GM12878 (cell line): ENCODE measurements around the gene ZNF3. TPM values are rescaled to one million over a fixed set of nuclear protein-coding genes. Genes with fewer than 3 reads are reported as not detected.
A peak's percentile ranks its signal among the peaks of the same experiment; 100 is the strongest.

ENCODE experiments used
- BCL11A ChIP-seq: IDR thresholded peaks from 2 replicates; pipeline ENCODE4 v1.6.1; 2011; ENCODE audit warnings: low read depth, low read length
- EZH2 ChIP-seq: IDR thresholded peaks from 2 replicates; pipeline ENCODE4 v1.6.1; 2012; ENCODE audit warnings: low read depth, mild to moderate bottlenecking, control low read depth, inconsistent platforms, low read length, borderline replicate concordance; ENCODE audit not compliant: control insufficient read depth
- POLR2AphosphoS5 ChIP-seq: IDR thresholded peaks from 2 replicates; pipeline ENCODE4 v1.6.1; 2011; ENCODE audit warnings: mild to moderate bottlenecking, low read length, inconsistent platforms
- STAT1 ChIP-seq: fragments of 450-650 bp; conservative IDR thresholded peaks from 2 replicates; pipeline ENCODE4 v1.6.1; 2014; ENCODE audit warnings: antibody characterized with exemption, mild to moderate bottlenecking
- ZBTB11 ChIP-seq: fragments of 450-650 bp; formaldehyde crosslinking; IDR thresholded peaks from 2 replicates; pipeline ENCODE4 v1.5.0; 2022; ENCODE audit warnings: mild to moderate bottlenecking, missing genetic modification characterization
- ZNF622 ChIP-seq: fragments of 450-650 bp; IDR thresholded peaks from 2 replicates; pipeline ENCODE4 v1.6.1; 2017; ENCODE audit warnings: mild to moderate bottlenecking, inconsistent platforms
- polyA plus RNA-seq, 11 experiments: library from polyadenylated mRNA; depleted of rRNA in 4 of 11; unstranded in 6 of 11; stranded (reverse) in 5 of 11; fragments of >200 nt; fragmentation: Nextera tagmentation in 4 of 11; fragmentation: Illumina TruSeq in 1 of 11; extraction: Ambion mirVana in 4 of 11; extraction: Trizol in 1 of 11; gene quantifications; 1 replicate in 1 of 11; 2 replicates in 10 of 11; pipeline versions ENCODE4 v1.2.1 to v1.2.3, GENCODE V29; 2011 to 2016; ENCODE audit warnings: inconsistent platforms in 2 of 11, missing spikeins in 2 of 11, low read depth in 1 of 11
- total RNA-seq, 4 experiments: library from RNA; depleted of rRNA in 3 of 4; stranded (reverse); fragments of >200 nt in 3 of 4; fragmentation: Illumina TruSeq in 1 of 4; extraction: Trizol in 1 of 4; gene quantifications; 2 replicates each; pipeline versions ENCODE4 v1.2.1 to v1.2.3, GENCODE V29; 2013 to 2021

Gene ZNF3
- total and polyA plus RNA-seq, 10 of the 15 experiments (the other 5 are each of a cell fraction or from before 2014, with no cell fraction given), result 17.2 to 37.4 (median 29.4) TPM

- no peak for TF ChIP-seq EZH2
- TF ChIP-seq ZBTB11 (CRISPR knock-in tag), result no peak; the same call in 1 of the 2 replicates
- TF ChIP-seq BCL11A, result no peak; the same call in 1 of the 2 replicates
- no peak for TF ChIP-seq STAT1
- TF ChIP-seq POLR2AphosphoS5, result peak; percentile 91
- TF ChIP-seq ZNF622, result no peak
These were observed 45.7 kb upstream of the ZNF3 start, which contains the start of gene MBLAC1 (continued) for GRCh38 chr7:100126931-100127865.
